Left forelimb (tissue), 1 donor: ENCODE measurements around the gene CASTOR2.
"Not testable (repeated sequence)": the region's sequence is repeated elsewhere in the genome, so short reads cannot be mapped to it uniquely, and the experiment has no call there.

ENCODE experiments used
- DNase-seq: peaks from one replicate; pipeline ENCODE4 v3.0.0-alpha.2; 2018; ENCODE audit warnings: low spot score

The CASTOR2 gene

GRCh38 chr7:74964511-74965119 lies at the start of gene CASTOR2:
Gene CASTOR2, plus strand, starts transcription at chr7:74964705. Its CDS starts 281 bp downstream, at chr7:74964986.
- not testable (repeated sequence) for DNase-seq

GRCh38 chr7:74922321-74922890 lies 42.1 kb upstream of the CASTOR2 start:
- DNase-seq: not testable (repeated sequence)

- DNase-seq: not testable (repeated sequence)
These were observed 40.9 kb upstream of the CASTOR2 start for GRCh38 chr7:74923644-74924043.

DNA sequence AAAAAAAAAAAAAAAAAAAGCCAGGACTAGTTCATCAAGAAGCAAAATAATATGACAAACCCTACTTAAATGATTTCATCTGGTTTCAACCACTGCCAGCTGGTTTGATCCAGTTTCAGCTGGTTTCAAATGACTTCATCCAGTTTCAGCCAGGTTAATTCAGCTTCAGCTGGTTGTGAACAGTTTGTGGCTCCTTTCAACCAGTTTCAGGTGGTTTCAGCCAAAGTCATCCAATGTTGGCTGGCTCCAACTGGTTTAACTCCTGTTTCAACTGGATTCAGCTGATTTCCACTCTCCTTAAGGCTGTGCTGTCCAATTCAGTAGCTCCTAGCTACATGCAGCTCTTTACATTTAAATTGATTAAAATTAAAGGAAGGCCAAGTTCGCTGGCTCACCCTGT lies 37.5 kb upstream of the CASTOR2 start:
- DNase-seq: not testable (repeated sequence)

- DNase-seq: not testable (repeated sequence)
These were observed 32.8 kb upstream of the CASTOR2 start for GRCh38 chr7:74931563-74932328.

DNA sequence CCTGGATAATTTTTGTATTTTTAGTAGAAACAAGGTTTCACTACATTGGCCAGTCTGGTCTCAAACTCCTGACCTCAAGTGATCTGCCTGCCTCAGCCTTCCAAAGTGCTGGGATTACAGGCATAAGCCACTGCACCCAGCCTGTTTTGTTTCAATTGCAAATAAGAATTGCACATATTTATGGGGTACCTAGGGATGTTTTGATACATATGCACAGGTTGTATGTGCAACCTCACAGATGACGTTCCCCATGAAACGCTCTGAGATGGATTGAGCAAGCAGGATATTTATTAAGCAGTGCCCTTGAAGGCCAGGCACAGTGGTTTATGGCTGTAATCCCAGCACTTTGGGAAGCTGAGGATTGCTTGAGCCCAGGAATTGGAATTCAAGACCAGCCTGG lies 25.1 kb upstream of the CASTOR2 start:
- DNase-seq: not testable (repeated sequence)

DNA sequence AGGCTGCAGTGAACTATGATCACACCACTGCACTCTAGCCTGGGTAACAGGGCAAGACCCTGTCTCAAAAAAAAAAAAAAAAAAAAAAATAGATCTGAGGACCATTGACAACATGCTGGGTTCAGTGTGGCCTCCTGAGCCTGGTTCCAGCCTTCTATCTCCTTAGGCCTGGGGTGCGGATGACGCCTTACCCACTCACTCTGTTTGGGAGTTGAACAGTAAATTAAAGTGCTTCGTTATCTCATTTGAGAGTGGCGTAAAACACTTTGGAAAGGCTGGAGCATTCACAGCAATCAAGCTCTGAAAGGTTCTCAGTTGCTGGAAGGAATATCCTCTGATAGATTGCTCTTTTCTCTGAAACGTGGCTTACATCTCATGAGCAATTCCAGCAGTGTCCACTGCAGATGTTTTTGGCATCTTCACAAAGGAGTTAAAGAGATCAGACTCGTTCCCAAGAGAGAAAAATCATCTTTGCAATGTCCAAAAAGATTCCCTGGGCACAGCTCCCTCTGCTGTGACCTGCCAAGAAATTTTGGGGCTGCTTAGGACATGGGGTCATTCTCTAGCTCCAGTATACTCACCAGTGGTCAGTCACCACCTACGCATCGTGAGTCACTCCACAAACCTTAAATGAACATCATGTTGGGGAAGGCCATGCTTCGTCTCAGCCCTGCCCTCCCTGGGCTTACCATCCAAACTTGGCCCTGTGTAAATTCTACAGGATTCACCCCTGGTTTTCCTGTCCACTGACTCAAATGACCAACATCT lies 23.0 kb upstream of the CASTOR2 start:
- DNase-seq: not testable (repeated sequence)

GRCh38 chr7:74943923-74944322 lies 20.6 kb upstream of the CASTOR2 start:
- not testable (repeated sequence) for DNase-seq

- DNase-seq: not testable (repeated sequence)
These were observed 16.8 kb upstream of the CASTOR2 start for GRCh38 chr7:74947741-74948140.

DNA sequence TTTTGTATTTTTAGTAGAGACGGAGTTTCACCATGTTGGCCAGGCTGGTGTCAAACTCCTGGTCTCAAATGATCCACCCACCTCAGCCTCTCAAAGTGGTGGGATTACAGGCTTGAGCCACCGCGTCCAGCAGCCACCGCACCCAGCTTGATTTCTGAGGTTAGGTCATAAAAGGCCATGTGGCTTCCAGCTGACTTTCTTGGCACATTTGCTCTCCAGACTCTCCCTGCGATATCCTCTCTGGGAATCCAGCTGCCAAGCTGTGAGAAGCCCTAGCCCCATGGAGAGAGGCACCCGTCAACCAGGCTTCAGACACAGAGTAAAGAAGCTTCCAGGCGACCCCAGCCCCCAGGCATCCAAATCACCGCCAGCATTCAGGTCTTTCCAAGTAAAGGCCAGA lies 10.7 kb upstream of the CASTOR2 start:
- not testable (repeated sequence) for DNase-seq

GRCh38 chr7:74958328-74958727 lies 6.2 kb upstream of the CASTOR2 start:
- DNase-seq: not testable (repeated sequence)

DNA sequence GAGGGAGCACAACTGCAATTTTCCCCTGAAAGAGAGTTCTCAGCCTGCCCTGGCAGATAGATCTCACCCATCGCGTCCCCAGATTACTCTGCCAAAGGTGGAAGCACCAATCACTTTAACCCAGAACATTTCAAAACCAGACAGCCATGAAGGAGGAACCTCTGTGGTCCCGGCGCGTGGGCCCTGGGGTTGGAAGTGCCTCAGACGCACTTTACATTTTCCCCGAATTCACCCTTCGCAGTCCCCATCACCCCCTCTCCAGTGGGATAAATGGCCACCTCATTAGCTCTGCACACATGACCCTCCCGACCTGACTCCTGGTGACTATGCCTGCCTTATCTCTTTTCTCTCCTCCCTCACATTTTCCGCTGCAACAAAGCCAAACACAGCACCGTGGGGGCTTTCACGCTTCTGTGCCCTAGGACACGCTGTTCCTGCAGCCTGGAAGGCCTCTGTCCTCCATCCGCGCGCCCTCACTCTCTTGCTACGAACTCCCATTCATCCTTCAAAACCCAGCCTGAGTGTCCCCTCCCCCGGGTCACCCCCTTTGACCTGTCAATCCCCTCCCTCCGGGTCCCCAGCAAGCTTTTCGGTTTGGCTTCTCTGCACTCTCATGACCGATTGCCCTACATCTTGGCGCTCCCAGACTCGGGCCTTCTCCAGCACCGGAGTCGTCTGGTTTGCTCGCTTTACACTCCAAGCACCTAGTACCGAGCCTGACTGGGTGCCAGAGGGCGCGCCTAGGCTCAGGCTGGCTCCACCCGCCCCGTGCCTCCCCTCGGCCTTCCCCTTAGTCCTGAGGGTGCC lies 598 bp upstream of the CASTOR2 start:
- DNase-seq: not testable (repeated sequence)

DNA sequence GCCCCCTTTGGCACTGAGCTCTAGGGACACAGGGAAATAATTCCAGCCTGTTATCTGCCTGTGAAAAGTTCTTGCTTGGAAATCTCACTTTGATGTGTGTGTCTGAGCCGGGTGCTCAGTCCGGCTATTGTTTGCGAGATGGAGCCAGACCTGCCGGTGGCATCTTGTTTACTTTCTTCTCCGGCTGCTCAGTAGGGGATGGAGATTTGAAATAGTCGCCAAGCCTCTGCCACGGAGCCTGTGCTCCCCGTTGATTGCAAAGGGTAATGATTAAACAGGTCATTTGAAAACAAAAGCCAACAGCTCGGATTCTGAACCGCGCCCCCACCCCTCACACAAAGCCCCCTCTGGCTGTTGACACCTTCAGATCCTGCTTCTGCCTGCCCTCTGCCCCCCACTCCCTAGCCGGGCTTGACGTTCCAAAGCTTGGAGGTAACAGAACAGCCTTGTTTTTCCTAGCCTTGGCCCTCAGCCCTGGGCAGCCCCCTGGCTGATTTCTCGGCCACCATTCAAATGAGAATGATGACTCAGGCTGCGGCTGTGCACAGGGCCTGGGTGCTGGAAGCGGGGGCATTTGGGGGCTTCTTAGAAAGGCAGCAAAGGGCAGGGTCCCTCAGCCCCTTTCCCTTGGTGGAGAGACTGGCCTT lies 1.8 kb downstream of the CASTOR2 start:
- DNase-seq: not testable (repeated sequence)

DNA sequence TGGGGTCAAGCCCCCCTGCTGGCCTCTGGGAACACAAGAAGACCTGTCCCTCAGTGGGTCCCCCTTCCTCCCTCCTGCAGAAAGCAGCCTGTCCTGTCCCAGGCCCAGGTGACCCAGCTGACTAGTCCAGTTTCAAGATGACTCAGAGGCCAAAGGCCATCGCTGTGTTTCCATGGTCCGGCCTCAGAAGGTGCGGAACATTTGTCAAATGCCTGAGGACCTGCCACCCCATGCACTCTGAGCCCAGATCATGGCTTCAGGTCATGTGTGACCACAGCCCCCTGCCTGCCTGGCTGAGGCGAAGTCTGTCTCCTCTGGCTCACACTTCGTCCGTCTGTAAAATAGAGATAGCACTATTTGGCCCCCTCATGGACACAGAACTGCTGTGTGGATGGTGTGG lies 2.4 kb downstream of the CASTOR2 start:
- DNase-seq: not testable (repeated sequence)

DNA sequence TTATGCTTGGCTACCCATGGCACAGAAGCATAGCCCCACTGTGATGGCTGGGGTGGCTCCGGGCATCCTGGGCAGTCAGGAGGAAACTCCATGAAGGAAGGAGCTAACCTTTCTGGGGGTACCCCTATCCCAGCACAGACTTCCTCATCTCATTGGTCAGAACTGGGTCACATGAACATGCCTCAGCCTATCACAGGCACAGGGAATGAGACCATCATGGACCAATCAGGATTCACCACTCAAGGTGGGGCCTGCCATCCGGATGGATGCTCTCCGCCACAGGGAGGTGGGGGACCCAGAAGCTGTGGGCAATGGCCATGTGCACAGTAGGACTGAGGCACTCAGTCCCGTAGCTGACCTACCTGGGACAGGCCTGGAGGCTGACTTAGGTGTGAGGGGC lies 6.9 kb downstream of the CASTOR2 start:
- DNase-seq: not testable (repeated sequence)

DNA sequence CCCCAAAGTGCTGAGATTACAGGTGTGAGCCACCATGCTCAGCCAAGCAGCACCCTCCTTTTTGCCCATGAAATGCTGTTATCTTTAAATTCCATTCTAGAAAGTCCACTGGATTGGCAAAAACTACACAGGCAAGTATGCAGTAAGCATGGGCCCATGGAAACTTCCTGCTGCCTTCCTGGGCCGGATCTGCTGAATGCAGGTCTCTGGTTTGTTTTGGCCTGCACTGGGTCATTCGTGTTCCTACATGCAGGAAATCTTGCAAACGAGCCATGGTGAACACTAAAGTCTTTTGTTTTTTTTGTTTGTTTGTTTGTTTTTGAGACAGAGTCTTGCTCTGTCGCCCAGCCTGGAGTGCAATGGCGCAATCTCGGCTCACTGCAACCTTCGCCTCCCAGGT lies 7.9 kb downstream of the CASTOR2 start:
- DNase-seq: not testable (repeated sequence)

GRCh38 chr7:74975959-74976358 lies 11.5 kb downstream of the CASTOR2 start:
- not testable (repeated sequence) for DNase-seq

DNA sequence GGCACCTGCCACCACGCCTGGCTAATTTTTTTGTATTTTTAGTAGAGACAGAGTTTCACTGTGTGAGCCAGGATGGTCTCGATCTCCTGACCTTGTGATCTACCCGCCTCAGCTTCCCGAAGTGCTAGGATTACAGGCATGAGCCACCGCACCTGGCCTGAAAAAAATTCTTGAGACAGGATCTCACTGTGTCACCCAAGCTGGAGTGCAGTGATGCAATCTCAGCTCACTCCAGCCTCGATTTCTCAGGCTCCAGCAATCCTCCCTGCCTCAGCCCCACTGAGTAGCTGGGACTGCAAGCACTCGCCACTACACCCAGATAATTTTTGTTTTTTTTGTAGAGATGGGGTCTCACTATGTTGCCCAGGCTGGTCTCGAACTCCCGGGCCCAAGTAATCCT lies 13.0 kb downstream of the CASTOR2 start:
- not testable (repeated sequence) for DNase-seq

- not testable (repeated sequence) for DNase-seq
These were observed 23.9 kb downstream of the CASTOR2 start for GRCh38 chr7:74988436-74988835.

DNA sequence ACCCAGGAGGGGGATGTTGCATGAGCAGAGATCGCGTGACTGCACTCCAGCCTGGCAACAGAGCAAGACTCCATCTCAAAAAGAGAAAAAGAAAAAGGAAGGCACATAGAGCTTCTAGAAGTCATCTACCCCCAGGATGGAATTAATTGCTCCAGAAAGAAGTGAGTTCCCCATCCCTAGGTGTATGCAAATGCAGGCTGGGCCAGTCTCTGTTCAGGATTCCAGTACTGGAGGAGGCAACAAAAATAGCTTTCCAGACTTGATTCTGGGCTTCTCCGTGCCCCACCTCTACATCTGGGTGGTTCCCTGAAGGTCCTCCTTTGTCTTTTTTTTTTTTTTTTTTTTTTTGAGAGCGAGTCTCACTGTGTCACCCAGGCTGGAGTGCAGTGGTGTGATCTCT lies 28.6 kb downstream of the CASTOR2 start:
- no peak for DNase-seq
